Measurements from ENCODE around the gene CWC22. TPM values are rescaled to one million over a fixed set of nuclear protein-coding genes. Genes with fewer than 3 reads are reported as not detected.

The CWC22 gene
- total and polyA plus RNA-seq, 2 experiments from 2014 or later = 15.7 to 17.6 TPM

DNA sequence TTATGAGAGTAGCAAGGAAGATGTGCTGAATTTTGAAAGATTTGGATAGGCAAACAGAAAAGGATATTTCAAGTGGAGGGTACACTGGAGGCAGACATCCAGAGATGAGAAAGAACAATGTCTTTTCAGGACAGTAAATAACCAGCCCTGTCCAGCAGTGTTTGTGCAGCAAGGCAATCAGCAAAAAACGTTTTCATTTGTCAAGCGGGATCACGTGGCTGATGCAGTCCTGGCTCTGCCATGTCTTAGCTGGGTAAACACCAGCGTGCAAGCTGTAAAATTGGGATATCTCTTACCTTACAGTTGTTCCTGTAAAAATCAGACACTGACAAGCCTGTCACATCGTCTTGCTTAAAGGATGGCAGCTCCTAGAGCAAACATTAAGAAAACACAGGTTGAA is 67.8 kb downstream of the CWC22 start:
- no peak overlapping the region for H2AFZ ChIP-seq
- 66% methylated on average over 5 of the region's 5 CpGs for WGBS (ENCODE audit: low lambda C conversion rate, missing lambda C conversion rate)

DNA sequence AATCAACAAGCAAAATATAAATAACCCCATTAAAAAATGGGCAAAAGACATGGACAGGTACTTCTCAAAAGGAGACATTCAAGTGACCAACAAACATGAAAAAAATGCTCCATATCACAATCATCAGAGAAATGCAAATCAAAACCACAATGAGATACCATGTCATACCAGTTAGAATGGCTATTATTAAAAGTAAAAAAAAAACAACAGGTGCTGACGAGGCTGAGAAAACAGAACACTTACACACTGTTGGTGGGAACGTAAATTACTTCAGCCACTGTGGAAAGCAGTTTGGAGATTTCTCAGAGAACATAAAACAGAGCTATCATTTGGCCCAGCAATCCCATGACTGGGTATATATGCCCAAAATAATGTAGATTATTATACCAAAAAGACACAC is 69.1 kb downstream of the CWC22 start:
- H3K79me2 ChIP-seq = no peaks in the 10 kb centered on the region
- H4K20me1 ChIP-seq (ENCODE audit: insufficient read depth, poor library complexity, severe bottlenecking) = no peaks in the 10 kb centered on the region
- H3K27ac ChIP-seq = no peak overlapping the region
- no peak for DNase-seq (ENCODE audit: low spot score)
- H3K4me2 ChIP-seq = no peak overlapping the region
- no peaks in the 10 kb centered on the region for H3K9me2 ChIP-seq (replicated peaks; ENCODE audit: insufficient read depth)
- no peaks in the 10 kb centered on the region for H3K9me3 ChIP-seq (ENCODE audit: low read depth)
- 96% methylated on average over 2 of the region's 2 CpGs for WGBS (ENCODE audit: low lambda C conversion rate, missing lambda C conversion rate)
- H3K36me3 ChIP-seq (replicated peaks; ENCODE audit: insufficient read depth, low read depth) = no peaks in the 10 kb centered on the region
- H3K27me3 ChIP-seq = no peaks in the 10 kb centered on the region
- H3K4me1 ChIP-seq (ENCODE audit: insufficient read depth) = no peaks in the 10 kb centered on the region
- TF ChIP-seq, protein P1, sequence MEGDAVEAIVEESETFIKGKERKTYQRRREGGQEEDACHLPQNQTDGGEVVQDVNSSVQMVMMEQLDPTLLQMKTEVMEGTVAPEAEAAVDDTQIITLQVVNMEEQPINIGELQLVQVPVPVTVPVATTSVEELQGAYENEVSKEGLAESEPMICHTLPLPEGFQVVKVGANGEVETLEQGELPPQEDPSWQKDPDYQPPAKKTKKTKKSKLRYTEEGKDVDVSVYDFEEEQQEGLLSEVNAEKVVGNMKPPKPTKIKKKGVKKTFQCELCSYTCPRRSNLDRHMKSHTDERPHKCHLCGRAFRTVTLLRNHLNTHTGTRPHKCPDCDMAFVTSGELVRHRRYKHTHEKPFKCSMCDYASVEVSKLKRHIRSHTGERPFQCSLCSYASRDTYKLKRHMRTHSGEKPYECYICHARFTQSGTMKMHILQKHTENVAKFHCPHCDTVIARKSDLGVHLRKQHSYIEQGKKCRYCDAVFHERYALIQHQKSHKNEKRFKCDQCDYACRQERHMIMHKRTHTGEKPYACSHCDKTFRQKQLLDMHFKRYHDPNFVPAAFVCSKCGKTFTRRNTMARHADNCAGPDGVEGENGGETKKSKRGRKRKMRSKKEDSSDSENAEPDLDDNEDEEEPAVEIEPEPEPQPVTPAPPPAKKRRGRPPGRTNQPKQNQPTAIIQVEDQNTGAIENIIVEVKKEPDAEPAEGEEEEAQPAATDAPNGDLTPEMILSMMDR (IDR thresholded peaks at IDR 0.05; ENCODE audit: poor library complexity) = no peak
- TF ChIP-seq EZH2 (IDR thresholded peaks at IDR 0.05; ENCODE audit: borderline replicate concordance) (no peak), EZH2phosphoT487 (IDR thresholded peaks at IDR 0.05; ENCODE audit: low read depth, severe bottlenecking, unreplicated experiment) (no peak)
- H2AFZ ChIP-seq = no peak overlapping the region
- H3K4me3 ChIP-seq = no peak overlapping the region

More for the DNA sequence above, 67.8 kb downstream of the CWC22 start:
- peak; percentile 22 for DNase-seq (ENCODE audit: low spot score)
- no peaks in the 10 kb centered on the region for H3K9me3 ChIP-seq (ENCODE audit: low read depth)
- TF ChIP-seq EZH2phosphoT487 (IDR thresholded peaks at IDR 0.05; ENCODE audit: low read depth, severe bottlenecking, unreplicated experiment) (no peak), EZH2 (IDR thresholded peaks at IDR 0.05; ENCODE audit: borderline replicate concordance) (no peak)
- TF ChIP-seq, protein P1 (IDR thresholded peaks at IDR 0.05; ENCODE audit: poor library complexity) = no peak
- no peak overlapping the region for H3K4me3 ChIP-seq
- no peak overlapping the region for H3K27ac ChIP-seq
- H3K27me3 ChIP-seq = no peaks in the 10 kb centered on the region
- no peak overlapping the region for H3K4me2 ChIP-seq
- no peaks in the 10 kb centered on the region for H4K20me1 ChIP-seq (ENCODE audit: insufficient read depth, poor library complexity, severe bottlenecking)
- H3K36me3 ChIP-seq (replicated peaks; ENCODE audit: insufficient read depth, low read depth) = no peaks in the 10 kb centered on the region
- H3K4me1 ChIP-seq (ENCODE audit: insufficient read depth) = no peaks in the 10 kb centered on the region
- no peaks in the 10 kb centered on the region for H3K9me2 ChIP-seq (replicated peaks; ENCODE audit: insufficient read depth)
- H3K79me2 ChIP-seq = no peaks in the 10 kb centered on the region

DNA sequence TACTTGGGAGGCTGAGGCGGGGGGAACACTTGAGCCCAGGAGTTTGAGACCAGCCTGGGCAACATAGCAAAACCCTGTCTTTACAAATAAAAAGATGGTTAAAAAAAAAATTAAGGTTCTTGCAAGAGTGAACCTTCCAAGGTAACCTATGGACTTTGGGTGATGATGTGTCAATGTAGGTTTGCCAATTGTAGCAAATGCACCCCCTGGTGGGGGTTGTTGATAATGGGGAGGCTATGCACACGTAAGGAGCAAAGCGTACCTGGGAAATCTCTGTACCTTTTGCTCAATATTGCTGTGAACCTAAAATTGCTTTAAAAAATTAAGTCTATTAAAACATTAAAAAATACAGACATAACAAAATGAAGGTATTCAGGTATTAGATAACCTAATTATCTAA is 70.4 kb downstream of the CWC22 start:
- no peak overlapping the region for H3K27ac ChIP-seq
- no peaks in the 10 kb centered on the region for H3K79me2 ChIP-seq
- no peaks in the 10 kb centered on the region for H3K27me3 ChIP-seq
- H3K9me3 ChIP-seq (ENCODE audit: low read depth) = no peaks in the 10 kb centered on the region
- H3K4me1 ChIP-seq (ENCODE audit: insufficient read depth) = no peaks in the 10 kb centered on the region
- H3K9me2 ChIP-seq (replicated peaks; ENCODE audit: insufficient read depth) = no peaks in the 10 kb centered on the region
- TF ChIP-seq EZH2phosphoT487 (IDR thresholded peaks at IDR 0.05; ENCODE audit: low read depth, severe bottlenecking, unreplicated experiment) = no peak
- TF ChIP-seq, protein P1 (IDR thresholded peaks at IDR 0.05; ENCODE audit: poor library complexity) = peak; percentile 39
- TF ChIP-seq EZH2 (IDR thresholded peaks at IDR 0.05; ENCODE audit: borderline replicate concordance) = no peak
- no peaks in the 10 kb centered on the region for H4K20me1 ChIP-seq (ENCODE audit: insufficient read depth, poor library complexity, severe bottlenecking)
- 86% methylated on average over 3 of the region's 3 CpGs for WGBS (ENCODE audit: low lambda C conversion rate, missing lambda C conversion rate)
- no peak overlapping the region for H3K4me3 ChIP-seq
- H2AFZ ChIP-seq = no peak overlapping the region
- DNase-seq (ENCODE audit: low spot score) = peak; percentile 59
- no peak overlapping the region for H3K4me2 ChIP-seq
- no peaks in the 10 kb centered on the region for H3K36me3 ChIP-seq (replicated peaks; ENCODE audit: insufficient read depth, low read depth)

DNA sequence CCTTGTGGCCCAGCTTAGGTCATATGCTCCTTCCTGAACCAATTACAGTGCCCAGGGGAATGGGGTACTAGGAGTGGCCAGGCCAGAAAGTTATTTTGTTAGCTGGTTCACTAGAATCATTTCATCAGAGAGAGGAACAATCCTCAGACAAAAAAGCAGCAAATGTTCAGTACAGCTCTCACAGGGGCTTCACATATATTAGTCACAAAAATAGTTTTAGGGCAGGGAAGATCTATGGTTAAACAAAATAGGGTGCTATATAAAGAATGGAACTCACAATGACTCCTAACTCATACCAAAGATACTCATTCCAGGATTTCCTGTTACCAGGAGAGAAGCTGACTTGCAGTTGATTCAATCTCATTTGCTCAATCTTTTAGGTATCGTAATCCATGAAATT is 71.0 kb downstream of the CWC22 start:
- TF ChIP-seq, protein P1 (IDR thresholded peaks at IDR 0.05; ENCODE audit: poor library complexity) = no peak
- 97% methylated on average over 1 of the region's 1 CpG for WGBS (ENCODE audit: low lambda C conversion rate, missing lambda C conversion rate)
- no peaks in the 10 kb centered on the region for H3K27me3 ChIP-seq
- no peaks in the 10 kb centered on the region for H3K9me3 ChIP-seq (ENCODE audit: low read depth)
- no peak overlapping the region for H2AFZ ChIP-seq
- no peaks in the 10 kb centered on the region for H3K79me2 ChIP-seq
- no peaks in the 10 kb centered on the region for H4K20me1 ChIP-seq (ENCODE audit: insufficient read depth, poor library complexity, severe bottlenecking)
- no peak for DNase-seq (ENCODE audit: low spot score)
- no peak overlapping the region for H3K4me2 ChIP-seq
- no peak overlapping the region for H3K4me3 ChIP-seq
- no peaks in the 10 kb centered on the region for H3K9me2 ChIP-seq (replicated peaks; ENCODE audit: insufficient read depth)
- no peaks in the 10 kb centered on the region for H3K36me3 ChIP-seq (replicated peaks; ENCODE audit: insufficient read depth, low read depth)
- H3K4me1 ChIP-seq (ENCODE audit: insufficient read depth) = no peaks in the 10 kb centered on the region
- no peak overlapping the region for H3K27ac ChIP-seq
